GM12878 (cell line): Measurements from ENCODE around the gene PRRX1. TPM values are rescaled to one million over a fixed set of nuclear protein-coding genes. Genes with fewer than 3 reads are reported as not detected.

Experiments
- ATAC-seq: fragments of 200-7000 bp; cut with Tn5 transposase; 3 replicates; pipeline ENCODE4 v1.9.1; 2020; ENCODE audit warnings: mild to moderate bottlenecking, moderate library complexity
- BruUV-seq: library from RNA; stranded (reverse); fragments of 400-500 nt; replicated peaks from 2 replicates; lab custom pipeline; 2021; lab: Mats Ljungman, UMichigan
- CTCF ChIA-PET: fragments of 300-600 bp; sonication (Branson Sonifier 250); formaldehyde crosslinking; extraction: SDS; loops from one replicate; lab custom pipeline; 2021; ENCODE audit warnings: inconsistent platforms; lab: Yijun Ruan, JAX
- POLR2A ChIA-PET: fragments of 350-600 bp; formaldehyde crosslinking; extraction: SDS; loops from one replicate; lab custom pipeline; 2021; ENCODE audit warnings: inconsistent platforms; lab: Charles Lee
- RAD21 ChIA-PET: fragments of 300-600 bp; sonication (Branson Sonifier 250); formaldehyde crosslinking; loops from one replicate; lab custom pipeline; 2023; ENCODE audit warnings: antibody characterized with exemption; ENCODE audit not compliant: unreplicated experiment; lab: Charles Lee
- SMC1A ChIA-PET: fragments of 300-600 bp; sonication (Branson Sonifier 250); formaldehyde crosslinking; loops from one replicate; lab custom pipeline; 2023; ENCODE audit not compliant: unreplicated experiment, uncharacterized antibody; lab: Charles Lee
- DNase-seq: peaks from one replicate; pipeline ENCODE4 v3.0.0-alpha.2; 2011; ENCODE audit warnings: low read depth, low spot score
- FAIRE-seq: peaks from 3 replicates; lab custom pipeline; 2011; peaks lifted over from hg19 to GRCh38; lab: Jason Lieb, UNC
- H2AFZ ChIP-seq: 2 replicates; pipeline ENCODE4 v1.6.0; 2011; ENCODE audit warnings: low read depth, low read length, control low read depth; ENCODE audit not compliant: control insufficient read depth
- H3K27ac ChIP-seq: 2 replicates; pipeline ENCODE4 v1.5.1; 2011; ENCODE audit warnings: control low read depth; ENCODE audit not compliant: control insufficient read depth, insufficient read depth
- H3K27me3 ChIP-seq, 2 experiments: replicated peaks in 1 of 2; 2 replicates each; pipeline versions ENCODE4 v1.6.0 to v1.6.1; 2011; ENCODE audit warnings: low read length in 1 of 2; ENCODE audit not compliant: control insufficient read depth in 2 of 2, insufficient read depth in 2 of 2
- H3K36me3 ChIP-seq, 2 experiments: 2 replicates each; pipeline ENCODE4 v1.5.1; 2011; ENCODE audit warnings: low read length in 1 of 2; ENCODE audit not compliant: control insufficient read depth in 2 of 2, insufficient read depth in 2 of 2
- H3K4me1 ChIP-seq: 2 replicates; pipeline ENCODE4 v1.6.1; 2011; ENCODE audit warnings: mild to moderate bottlenecking, low read length, moderate library complexity, mixed read lengths; ENCODE audit not compliant: control insufficient read depth, insufficient read depth
- H3K4me2 ChIP-seq: 2 replicates; pipeline ENCODE4 v1.6.0; 2011; ENCODE audit warnings: control low read depth; ENCODE audit not compliant: control insufficient read depth, insufficient read depth
- H3K4me3 ChIP-seq: fragments of 200-600 bp; sonication (generic); 2 replicates; pipeline ENCODE4 v1.5.1; 2016
- H3K79me2 ChIP-seq: 2 replicates; pipeline ENCODE4 v1.6.0; 2011; ENCODE audit warnings: low read length; ENCODE audit not compliant: control insufficient read depth, insufficient read depth
- H3K9ac ChIP-seq: 2 replicates; pipeline ENCODE4 v1.8.0; 2011; ENCODE audit warnings: low read length, control low read depth, mixed read lengths; ENCODE audit not compliant: control insufficient read depth, insufficient read depth
- H3K9me3 ChIP-seq: replicated peaks from 3 replicates; pipeline ENCODE4 v1.5.1; 2011; ENCODE audit warnings: mild to moderate bottlenecking, low read length; ENCODE audit not compliant: control insufficient read depth, insufficient read depth
- H4K20me1 ChIP-seq: 2 replicates; pipeline ENCODE4 v1.6.0; 2011; ENCODE audit not compliant: control insufficient read depth, insufficient read depth
- BRCA1 ChIP-seq: IDR thresholded peaks from 2 replicates; pipeline ENCODE4 v1.6.1; 2011; ENCODE audit warnings: low read depth, low read length, improper control_type of control experiment
- EGR1 ChIP-seq, 2 experiments: IDR thresholded peaks; 1 replicate in 1 of 2; 2 replicates in 1 of 2; pipeline ENCODE4 v1.6.1; 2011 to 2012; ENCODE audit warnings: low read depth in 2 of 2, low read length in 2 of 2, borderline replicate concordance in 1 of 2, mild to moderate bottlenecking in 1 of 2, moderate library complexity in 1 of 2
- ETV6 ChIP-seq, 2 experiments: fragments of 450-650 bp in 1 of 2; IDR thresholded peaks in 1 of 2; conservative IDR thresholded peaks in 1 of 2; 2 replicates each; pipeline ENCODE4 v1.6.1; 2014; ENCODE audit warnings: antibody characterized with exemption in 1 of 2, borderline replicate concordance in 1 of 2, low read depth in 1 of 2, mild to moderate bottlenecking in 1 of 2, moderate library complexity in 1 of 2
- IKZF2 ChIP-seq, 2 experiments: fragments of 450-650 bp; IDR thresholded peaks; 2 replicates each; pipeline ENCODE4 v1.6.1; 2017; ENCODE audit warnings: mild to moderate bottlenecking in 2 of 2, moderate library complexity in 2 of 2
- KDM1A ChIP-seq: fragments of 200-600 bp; sonication (generic); IDR thresholded peaks from 2 replicates; pipeline ENCODE4 v1.6.1; 2016; ENCODE audit warnings: borderline replicate concordance
- KLF5 ChIP-seq: fragments of 450-650 bp; IDR thresholded peaks from 2 replicates; pipeline ENCODE4 v1.6.1; 2014; ENCODE audit warnings: mild to moderate bottlenecking; ENCODE audit not compliant: partially characterized antibody
- MYB ChIP-seq: fragments of 150-350 bp; IDR thresholded peaks from 2 replicates; pipeline ENCODE4 v1.6.1; 2014; ENCODE audit warnings: mild to moderate bottlenecking, low read depth, low read length, borderline replicate concordance
- NFYB ChIP-seq: IDR thresholded peaks from 2 replicates; pipeline ENCODE4 v1.6.1; 2011; ENCODE audit warnings: low read depth, mild to moderate bottlenecking, low read length, improper control_type of control experiment, moderate library complexity; ENCODE audit not compliant: insufficient read depth
- PAX8 ChIP-seq: fragments of 450-650 bp; IDR thresholded peaks from 2 replicates; pipeline ENCODE4 v1.6.1; 2017; ENCODE audit warnings: mild to moderate bottlenecking, moderate library complexity
- PBX3 ChIP-seq: IDR thresholded peaks from 2 replicates; pipeline ENCODE4 v1.6.1; 2011; ENCODE audit warnings: mild to moderate bottlenecking, low read depth, low read length, moderate library complexity; ENCODE audit not compliant: insufficient replicate concordance
- PML ChIP-seq: IDR thresholded peaks from 2 replicates; pipeline ENCODE4 v1.6.1; 2012; ENCODE audit warnings: low read length, inconsistent platforms
- POLR2AphosphoS2 ChIP-seq: IDR thresholded peaks from 2 replicates; pipeline ENCODE4 v1.6.1; 2011; ENCODE audit warnings: low read depth, mild to moderate bottlenecking, low read length, improper control_type of control experiment, moderate library complexity
- REST ChIP-seq: IDR thresholded peaks from 2 replicates; pipeline ENCODE4 v1.6.1; 2012; ENCODE audit warnings: mild to moderate bottlenecking, low read depth, low read length
- SMAD1 ChIP-seq: fragments of 450-650 bp; IDR thresholded peaks from 2 replicates; pipeline ENCODE4 v1.6.1; 2018; ENCODE audit warnings: mild to moderate bottlenecking, low read depth; ENCODE audit not compliant: partially characterized antibody
- SUPT20H ChIP-seq: IDR thresholded peaks from 2 replicates; pipeline ENCODE4 v1.6.1; 2011; ENCODE audit warnings: low read depth, mild to moderate bottlenecking, low read length, moderate library complexity, borderline replicate concordance; ENCODE audit not compliant: control insufficient read depth
- TCF3 ChIP-seq: IDR thresholded peaks from 2 replicates; pipeline ENCODE4 v1.6.1; 2012; ENCODE audit warnings: low read depth, mild to moderate bottlenecking, low read length, borderline replicate concordance; ENCODE audit not compliant: insufficient read depth
- USF2 ChIP-seq: IDR thresholded peaks from 2 replicates; pipeline ENCODE4 v1.6.1; 2011; ENCODE audit warnings: low read depth, low read length, improper control_type of control experiment, borderline replicate concordance
- YY1 ChIP-seq: IDR thresholded peaks from 2 replicates; pipeline ENCODE4 v1.6.1; 2011; ENCODE audit warnings: low read depth, mild to moderate bottlenecking, low read length
- ZNF24 ChIP-seq: fragments of 450-650 bp; IDR thresholded peaks from 2 replicates; pipeline ENCODE4 v1.6.1; 2017; ENCODE audit warnings: antibody characterized with exemption, mild to moderate bottlenecking
- WGBS: methylation state at CpG from one replicate; pipeline ENCODE4 v1.1.6; 2016; ENCODE audit warnings: low lambda C conversion rate; ENCODE audit not compliant: insufficient replicate concordance, insufficient coverage; ENCODE audit errors: missing lambda C conversion rate; 5-methylcytosine and 5-hydroxymethylcytosine counted together
- in situ Hi-C: fragments of 300-500 bp; cut with MboI; formaldehyde crosslinking; loops from 9 replicates; pipeline ENCODE4 v1.14.3; 2018; ENCODE audit warnings: mixed read lengths
- intact Hi-C: fragments of 100-400 bp; cut with micrococcal nuclease; formaldehyde crosslinking; loops from one replicate; pipeline ENCODE4 v1.14.2; 2022; ENCODE audit not compliant: unreplicated experiment
- polyA plus RNA-seq, 11 experiments: library from polyadenylated mRNA; depleted of rRNA in 4 of 11; unstranded in 6 of 11; stranded (reverse) in 5 of 11; fragments of >200 nt; fragmentation: Nextera tagmentation in 4 of 11; fragmentation: Illumina TruSeq in 1 of 11; extraction: Ambion mirVana in 4 of 11; extraction: Trizol in 1 of 11; gene quantifications; 1 replicate in 1 of 11; 2 replicates in 10 of 11; pipeline versions ENCODE4 v1.2.1 to v1.2.3, GENCODE V29; 2011 to 2016; ENCODE audit warnings: inconsistent platforms in 2 of 11, missing spikeins in 2 of 11, low read depth in 1 of 11
- total RNA-seq, 4 experiments: library from RNA; depleted of rRNA in 3 of 4; stranded (reverse); fragments of >200 nt in 3 of 4; fragmentation: Illumina TruSeq in 1 of 4; extraction: Trizol in 1 of 4; gene quantifications; 2 replicates each; pipeline versions ENCODE4 v1.2.1 to v1.2.3, GENCODE V29; 2013 to 2021

Gene PRRX1
- total and polyA plus RNA-seq, 10 of the 15 experiments (the other 5 are each of a cell fraction or from before 2014, with no cell fraction given) = 0.42 to 64.6 (median 1.5) TPM

GRCh38 chr1:170755795-170756194 lies 91.9 kb downstream of the PRRX1 start (continued):
- TF ChIP-seq USF2 = no peak
- TF ChIP-seq SUPT20H = no peak
- no peak for TF ChIP-seq KDM1A
- no peak for TF ChIP-seq MYB
- TF ChIP-seq PBX3 = no peak
- no peak for TF ChIP-seq IKZF2 (IDR thresholded peaks at IDR 0.05)
- TF ChIP-seq PML = no peak
- TF ChIP-seq KLF5 = no peak

- ChIA-PET CTCF (interaction anchor here (1.0 to 1.6 kb wide), 3 partner anchors 8 to 70 kb away, joined by 3 to 5 read pairs (median 5); no protein-coding TSS in a partner anchor), SMC1A (interaction anchor here (0.6 to 1.7 kb wide), 10 partner anchors 11 to 684 kb away, joined by 3 to 7 read pairs (median 3); no protein-coding TSS in a partner anchor)
- in situ Hi-C loops = no loop called here
- TF ChIP-seq BRCA1 (no peak), ZNF24 (no peak), POLR2AphosphoS2 (no peak), PAX8 (no peak), ETV6 (conservative IDR thresholded peaks at IDR 0.05 in 1 of 2, IDR thresholded peaks at IDR 0.05 in 1 of 2; ENCODE audit: borderline replicate concordance in 1 of 2, low read depth in 1 of 2) (no peak), REST (no peak), TCF3 (no peak), YY1 (no peak), NFYB (no peak), SMAD1 (no peak), EGR1 (IDR thresholded peaks at IDR 0.05; ENCODE audit: borderline replicate concordance in 1 of 2, low read depth in 2 of 2, low read length in 2 of 2) (no peak)
These were observed 95.1 kb downstream of the PRRX1 start for GRCh38 chr1:170758992-170759391.

More at GRCh38 chr1:170758992-170759391, 95.1 kb downstream of the PRRX1 start:
- no peak for DNase-seq
- intact Hi-C loops = no loop called here
- no peak for FAIRE-seq
- Histone ChIP-seq H3K4me2 (no peak overlapping the region), H3K9ac (no peak overlapping the region), H3K4me3 (no peak overlapping the region), H3K79me2 (no peaks in the 10 kb centered on the region), H3K27me3 (no peaks in the 10 kb centered on the region), H4K20me1 (no peaks in the 10 kb centered on the region), H3K36me3 (no peaks in the 10 kb centered on the region), H2AFZ (no peak overlapping the region), H3K4me1 (no peaks in the 10 kb centered on the region), H3K9me3 (no peaks in the 10 kb centered on the region), H3K27ac (no peak overlapping the region)
- ATAC-seq = no peak
- ChIA-PET RAD21 (interaction anchor here (1.0 to 1.2 kb wide), 3 partner anchors 21 to 50 kb away, joined by 3 read pairs; no protein-coding TSS in a partner anchor), POLR2A (no interaction called here)
- WGBS = 24% methylated on average over 2 of the region's 2 CpGs
- BruUV-seq = no TSS peak
